Neutrophil (primary cell): ENCODE measurements around the gene RPP21.

ENCODE experiments used
- H3K27ac ChIP-seq: fragments of 200-600 bp; sonication (generic); 2 replicates; pipeline ENCODE4 v1.5.1; 2016; ENCODE audit warnings: mild to moderate bottlenecking, moderate library complexity
- H3K27me3 ChIP-seq: fragments of 200-600 bp; sonication (generic); 2 replicates; pipeline ENCODE4 v1.6.0; 2016; ENCODE audit warnings: mild to moderate bottlenecking
- H3K36me3 ChIP-seq: fragments of 200-600 bp; sonication (generic); 2 replicates; pipeline ENCODE4 v1.5.1; 2017
- H3K4me1 ChIP-seq, 2 experiments: fragments of 200-600 bp in 1 of 2; sonication (generic) in 1 of 2; 1 replicate in 1 of 2; 2 replicates in 1 of 2; pipeline versions ENCODE4 v1.5.1 to v1.6.1; 2013 to 2016; ENCODE audit warnings: low read depth in 1 of 2, low read length in 1 of 2, mild to moderate bottlenecking in 1 of 2, moderate library complexity in 1 of 2; ENCODE audit not compliant: control insufficient read depth in 1 of 2, insufficient read depth in 1 of 2
- H3K4me3 ChIP-seq, 2 experiments: fragments of 200-600 bp in 1 of 2; sonication (generic) in 1 of 2; 1 replicate in 1 of 2; 2 replicates in 1 of 2; pipeline ENCODE4 v1.5.1; 2013 to 2016; ENCODE audit warnings: low read depth in 1 of 2, low read length in 1 of 2, mild to moderate bottlenecking in 1 of 2, moderate library complexity in 1 of 2
- H3K9me3 ChIP-seq: fragments of 200-600 bp; sonication (generic); 2 replicates; pipeline ENCODE4 v1.5.1; 2016
- CTCF ChIP-seq: fragments of 200-600 bp; sonication (generic); IDR thresholded peaks from 2 replicates; pipeline ENCODE4 v1.5.1; 2016; ENCODE audit warnings: antibody characterized with exemption

RPP21 gene

GRCh38 chr6:30312266-30312665, 32.7 kb upstream of the RPP21 start:
- H3K4me3 ChIP-seq = no peak overlapping the region
- TF ChIP-seq CTCF = no peak
- H3K27ac ChIP-seq = no peak overlapping the region
- no peaks in the 10 kb centered on the region for H3K4me1 ChIP-seq
- H3K27me3 ChIP-seq = no peaks in the 10 kb centered on the region
- peaks cover 19% of the 10 kb centered on the region for H3K36me3 ChIP-seq
- no peaks in the 10 kb centered on the region for H3K9me3 ChIP-seq

- Histone ChIP-seq H3K4me1 (no peaks in the 10 kb centered on the region), H3K27ac (no peak overlapping the region), H3K36me3 (peaks cover 19% of the 10 kb centered on the region), H3K4me3 (no peak overlapping the region), H3K27me3 (no peaks in the 10 kb centered on the region), H3K9me3 (no peaks in the 10 kb centered on the region)
- TF ChIP-seq CTCF = no peak
These were observed 32.2 kb upstream of the RPP21 start for GRCh38 chr6:30312676-30313321.

GRCh38 chr6:30315156-30315555, 29.8 kb upstream of the RPP21 start:
- Histone ChIP-seq H3K9me3 (no peaks in the 10 kb centered on the region), H3K4me3 (no peak overlapping the region), H3K27me3 (no peaks in the 10 kb centered on the region), H3K4me1 (no peaks in the 10 kb centered on the region), H3K27ac (no peak overlapping the region), H3K36me3 (peaks cover 19% of the 10 kb centered on the region)
- TF ChIP-seq CTCF = no peak

GRCh38 chr6:30317913-30318589, 26.9 kb upstream of the RPP21 start:
- peaks cover 12 to 14% of the 10 kb centered on the region in 2 experiments for H3K4me1 ChIP-seq
- no peak overlapping the region for H3K27ac ChIP-seq
- no peaks in the 10 kb centered on the region for H3K9me3 ChIP-seq
- no peak overlapping the region for H3K4me3 ChIP-seq
- H3K36me3 ChIP-seq = peaks cover 14% of the 10 kb centered on the region
- no peak for TF ChIP-seq CTCF
- H3K27me3 ChIP-seq = no peaks in the 10 kb centered on the region

- Histone ChIP-seq H3K27ac (no peak overlapping the region), H3K27me3 (no peaks in the 10 kb centered on the region), H3K9me3 (no peaks in the 10 kb centered on the region), H3K4me3 (no peak overlapping the region), H3K36me3 (peaks cover 6% of the 10 kb centered on the region), H3K4me1 (peaks cover 12 to 14% of the 10 kb centered on the region in 2 experiments)
- no peak for TF ChIP-seq CTCF
These were observed 25.7 kb upstream of the RPP21 start for GRCh38 chr6:30319146-30319835.
